Mesothelial cell of epicardium (in vitro differentiated cells): ENCODE measurements around the gene SCYGR6. TPM values are rescaled to one million over a fixed set of nuclear protein-coding genes. Genes with fewer than 3 reads are reported as not detected.

ENCODE experiments used
- DNase-seq, 2 experiments: peaks; one replicate each; pipeline ENCODE4 v3.0.0; 2021; ENCODE audit warnings: low spot score in 2 of 2; ENCODE audit not compliant: unreplicated experiment in 2 of 2
- H3K27ac Mint-ChIP-seq: 2 replicates; pipeline ENCODE4 v1.8.0; 2021; ENCODE audit warnings: mixed read lengths
- H3K27me3 Mint-ChIP-seq: 2 replicates; pipeline ENCODE4 v1.8.0; 2021; ENCODE audit warnings: low read depth, mixed read lengths
- H3K36me3 Mint-ChIP-seq: 2 replicates; pipeline ENCODE4 v1.8.0; 2021; ENCODE audit warnings: mixed read lengths
- H3K4me1 Mint-ChIP-seq: 2 replicates; pipeline ENCODE4 v1.8.0; 2021; ENCODE audit warnings: mixed read lengths
- H3K4me3 Mint-ChIP-seq: 2 replicates; pipeline ENCODE4 v1.8.0; 2021; ENCODE audit warnings: mild to moderate bottlenecking, moderate library complexity, mixed read lengths
- H3K9me3 Mint-ChIP-seq: 2 replicates; pipeline ENCODE4 v1.8.0; 2021; ENCODE audit warnings: mixed read lengths
- total RNA-seq: library from RNA; stranded (reverse); gene quantifications from 3 replicates; pipeline ENCODE4 v1.2.1, GENCODE V29; 2021
- TF ChIP-seq, protein P1 (sequence below): fragments of 200-600 bp; sonication (generic); IDR thresholded peaks from one replicate; pipeline ENCODE4 v1.5.0; 2021; ENCODE audit warnings: antibody characterized with exemption; ENCODE audit not compliant: unreplicated experiment

The SCYGR6 gene
- total RNA-seq, 1 donor from 2014 or later: not detected

DNA sequence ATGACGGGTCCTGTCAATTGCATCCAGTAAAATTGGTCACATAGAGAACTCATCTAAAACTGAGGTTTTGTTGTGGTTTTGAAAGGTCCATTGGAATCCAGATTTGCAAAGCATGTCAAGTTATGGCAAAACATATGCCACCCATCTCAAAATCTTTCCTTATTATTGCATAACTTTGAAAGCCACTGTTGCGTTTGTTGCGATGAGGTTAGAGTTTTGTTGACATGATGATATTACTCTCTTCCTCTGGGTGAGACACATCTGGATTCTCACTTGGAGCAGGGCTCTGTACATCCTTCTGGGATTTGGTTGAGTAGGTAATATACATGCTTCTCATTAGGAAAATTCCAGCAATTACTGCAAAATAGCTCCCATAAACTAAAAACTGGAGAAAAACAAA lies 37.4 kb downstream of the SCYGR6 start:
- TF ChIP-seq, protein P1, sequence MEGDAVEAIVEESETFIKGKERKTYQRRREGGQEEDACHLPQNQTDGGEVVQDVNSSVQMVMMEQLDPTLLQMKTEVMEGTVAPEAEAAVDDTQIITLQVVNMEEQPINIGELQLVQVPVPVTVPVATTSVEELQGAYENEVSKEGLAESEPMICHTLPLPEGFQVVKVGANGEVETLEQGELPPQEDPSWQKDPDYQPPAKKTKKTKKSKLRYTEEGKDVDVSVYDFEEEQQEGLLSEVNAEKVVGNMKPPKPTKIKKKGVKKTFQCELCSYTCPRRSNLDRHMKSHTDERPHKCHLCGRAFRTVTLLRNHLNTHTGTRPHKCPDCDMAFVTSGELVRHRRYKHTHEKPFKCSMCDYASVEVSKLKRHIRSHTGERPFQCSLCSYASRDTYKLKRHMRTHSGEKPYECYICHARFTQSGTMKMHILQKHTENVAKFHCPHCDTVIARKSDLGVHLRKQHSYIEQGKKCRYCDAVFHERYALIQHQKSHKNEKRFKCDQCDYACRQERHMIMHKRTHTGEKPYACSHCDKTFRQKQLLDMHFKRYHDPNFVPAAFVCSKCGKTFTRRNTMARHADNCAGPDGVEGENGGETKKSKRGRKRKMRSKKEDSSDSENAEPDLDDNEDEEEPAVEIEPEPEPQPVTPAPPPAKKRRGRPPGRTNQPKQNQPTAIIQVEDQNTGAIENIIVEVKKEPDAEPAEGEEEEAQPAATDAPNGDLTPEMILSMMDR: no peak
- no peak for DNase-seq
- H3K9me3 Mint-ChIP-seq: peaks cover 4% of the 10 kb centered on the region
- no peaks in the 10 kb centered on the region for H3K27me3 Mint-ChIP-seq
- no peak overlapping the region for H3K4me3 Mint-ChIP-seq
- no peak overlapping the region for H3K27ac Mint-ChIP-seq
- H3K4me1 Mint-ChIP-seq: no peaks in the 10 kb centered on the region
- peaks cover 4% of the 10 kb centered on the region for H3K36me3 Mint-ChIP-seq

DNA sequence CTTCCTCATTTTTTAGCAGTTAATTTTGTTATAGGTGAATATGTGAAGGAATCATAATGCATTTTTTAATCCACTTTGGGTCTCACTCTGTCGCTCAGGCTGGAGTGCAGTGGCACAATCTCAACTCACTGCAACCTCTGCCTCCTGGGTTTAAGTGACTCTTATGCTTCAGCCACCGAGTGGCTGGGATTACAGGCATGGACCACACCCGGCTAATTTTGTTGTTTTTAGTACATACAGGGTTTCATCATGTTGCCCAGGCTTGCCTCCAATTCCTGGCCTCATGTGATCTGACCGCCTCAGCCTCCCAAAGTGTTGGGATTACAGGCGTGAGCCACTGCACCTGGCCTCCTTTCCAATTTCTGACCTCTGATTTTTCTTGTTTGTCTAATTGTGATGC lies 40.3 kb downstream of the SCYGR6 start:
- TF ChIP-seq, protein P1: no peak
- DNase-seq: no peak
- Mint-ChIP-seq H3K27ac (no peak overlapping the region), H3K9me3 (no peaks in the 10 kb centered on the region), H3K4me3 (no peak overlapping the region), H3K27me3 (no peaks in the 10 kb centered on the region), H3K4me1 (no peaks in the 10 kb centered on the region), H3K36me3 (no peaks in the 10 kb centered on the region)

DNA sequence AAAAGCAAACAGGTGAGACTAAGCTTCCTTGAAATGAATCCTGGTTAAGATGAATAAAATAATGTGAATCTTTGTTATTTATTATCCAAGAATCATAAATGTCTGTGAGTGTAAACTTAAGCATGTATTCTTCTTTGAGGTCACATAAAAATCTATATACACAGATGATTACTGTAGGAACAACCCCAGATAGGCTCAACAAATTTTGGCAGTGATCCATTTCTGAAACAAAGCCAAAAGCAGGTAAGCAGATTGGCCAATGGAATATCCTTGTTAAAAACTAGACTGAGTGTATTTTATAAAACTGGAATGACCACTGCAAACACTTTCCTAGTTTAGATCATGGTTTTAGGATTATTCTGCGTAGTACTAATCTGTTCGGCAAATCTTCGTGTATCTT lies 46.6 kb downstream of the SCYGR6 start:
- TF ChIP-seq, protein P1: no peak
- no peaks in the 10 kb centered on the region for H3K4me1 Mint-ChIP-seq
- no peak overlapping the region for H3K27ac Mint-ChIP-seq
- H3K4me3 Mint-ChIP-seq: no peak overlapping the region
- no peaks in the 10 kb centered on the region for H3K27me3 Mint-ChIP-seq
- no peaks in the 10 kb centered on the region for H3K36me3 Mint-ChIP-seq
- no peak for DNase-seq
- no peaks in the 10 kb centered on the region for H3K9me3 Mint-ChIP-seq

DNA sequence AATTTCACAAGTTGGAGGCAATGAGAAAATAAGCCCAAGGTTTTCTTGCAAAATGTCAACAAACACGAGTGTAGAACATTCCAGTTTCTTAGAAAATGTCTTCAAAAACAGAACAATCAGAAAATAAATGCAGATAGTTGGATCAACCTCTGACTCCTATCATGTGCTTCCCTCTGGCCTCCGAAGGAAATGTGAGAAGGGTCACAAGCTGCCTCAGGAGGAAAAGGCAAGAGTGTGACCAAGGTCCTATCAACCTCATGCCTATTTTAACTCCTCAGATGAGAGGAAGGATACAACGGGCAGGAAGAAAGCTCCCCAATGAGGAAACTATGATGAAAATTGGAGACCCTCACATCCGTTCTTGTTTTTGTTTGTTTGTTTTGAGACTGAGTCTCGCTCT lies 50.1 kb downstream of the SCYGR6 start:
- no peaks in the 10 kb centered on the region for H3K36me3 Mint-ChIP-seq
- H3K27me3 Mint-ChIP-seq: no peaks in the 10 kb centered on the region
- DNase-seq: no peak

More for the DNA sequence above, 50.1 kb downstream of the SCYGR6 start:
- TF ChIP-seq, protein P1: no peak
- Mint-ChIP-seq H3K4me1 (peaks cover 2% of the 10 kb centered on the region), H3K4me3 (no peak overlapping the region), H3K9me3 (no peaks in the 10 kb centered on the region), H3K27ac (no peak overlapping the region)

Other genes starting within 250 kb of the SCYGR6 start
- gene SCYGR2, start 125.9 kb downstream of the SCYGR6 start, total RNA-seq: not detected in 3 replicates
- gene SCYGR3, start 109.9 kb downstream of the SCYGR6 start, total RNA-seq: not detected in 3 replicates
- not detected in 3 replicates for gene SCYGR4, start 107.3 kb downstream of the SCYGR6 start, total RNA-seq
- gene SCYGR5, start 58.0 kb downstream of the SCYGR6 start, total RNA-seq: not detected in 3 replicates
- gene SLC19A3, start 6.7 kb downstream of the SCYGR6 start, total RNA-seq: 11.3 to 11.9 TPM (median 11.4 TPM) in 3 replicates
- not detected in 3 replicates for gene SCYGR7, start 3.6 kb upstream of the SCYGR6 start, total RNA-seq
- gene SCYGR8, start 21.1 kb upstream of the SCYGR6 start, total RNA-seq: not detected in 3 replicates
- 0.36 TPM in 1 of 3 replicates, not detected in the others for gene CCL20, start 89.1 kb upstream of the SCYGR6 start, total RNA-seq
- gene DAW1, start 146.9 kb upstream of the SCYGR6 start, total RNA-seq: not detected in 3 replicates